GM19467 (cell line): ENCODE data around the gene KIR2DL3.
"Not testable (repeated sequence)": the region's sequence is repeated elsewhere in the genome, so short reads cannot be mapped to it uniquely, and the experiment has no call there.

Source experiments
- ATAC-seq: cut with Tn5 transposase; IDR thresholded peaks from one replicate; pipeline ENCODE4 v1.9.1; 2021; ENCODE audit warnings: mild to moderate bottlenecking, moderate library complexity; ENCODE audit not compliant: unreplicated experiment

KIR2DL3 gene

DNA sequence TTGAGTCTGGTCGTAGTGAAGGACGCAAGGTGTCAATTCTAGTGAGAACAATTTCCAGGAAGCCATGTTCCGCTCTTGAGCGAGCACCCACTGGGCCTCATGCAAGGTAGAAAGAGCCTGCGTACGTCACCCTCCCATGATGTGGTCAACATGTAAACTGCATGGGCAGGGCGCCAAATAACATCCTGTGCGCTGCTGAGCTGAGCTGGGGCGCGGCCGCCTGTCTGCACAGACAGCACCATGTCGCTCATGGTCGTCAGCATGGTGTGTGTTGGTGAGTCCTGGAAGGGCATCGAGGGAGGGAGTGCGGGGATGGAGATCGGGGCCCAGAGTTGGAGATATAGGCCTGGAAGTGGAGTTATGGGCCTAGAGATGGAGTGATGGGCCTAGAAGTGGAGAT lies at the start of gene KIR2DL3:
Gene KIR2DL3 (plus strand): TSS at position 208 of the 400 bp plus-strand sequence. CDS start 33 bp downstream, at position 241.
- ATAC-seq = not testable (repeated sequence)

DNA sequence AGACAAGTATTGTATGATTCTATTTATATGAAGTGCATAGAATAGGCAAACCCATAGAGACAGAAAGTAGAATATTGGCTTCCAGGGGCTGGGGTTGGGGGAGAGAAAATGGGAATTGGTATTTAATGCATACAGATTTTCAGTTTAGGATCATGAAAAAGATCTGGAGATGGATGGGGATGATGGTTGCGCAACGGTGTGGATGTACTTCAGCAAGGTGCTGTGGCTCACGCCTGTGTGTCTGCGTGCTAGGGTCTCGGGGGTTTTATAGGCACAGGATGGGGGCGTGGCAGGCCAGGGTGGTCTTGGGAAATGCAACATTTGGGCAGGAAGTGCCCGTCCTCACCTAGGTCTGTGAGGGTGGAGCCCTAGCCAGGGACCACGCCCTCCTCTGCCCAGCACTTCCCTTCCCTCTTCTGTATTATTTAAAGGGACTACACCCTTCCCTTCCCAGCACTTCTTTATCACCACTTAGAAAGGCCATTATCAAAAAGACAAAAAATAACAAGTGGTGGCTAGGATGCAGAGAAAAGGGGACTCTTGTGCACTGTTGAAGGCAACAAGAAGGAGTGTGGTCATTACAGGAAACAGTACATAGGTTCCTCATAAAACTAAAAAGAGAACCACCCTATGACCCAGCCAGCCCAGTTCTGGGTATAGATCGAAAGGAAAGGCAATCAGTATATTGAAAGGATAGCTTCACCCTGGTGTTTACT lies 46.6 kb upstream of the KIR2DL3 start:
- ATAC-seq = no peak

DNA sequence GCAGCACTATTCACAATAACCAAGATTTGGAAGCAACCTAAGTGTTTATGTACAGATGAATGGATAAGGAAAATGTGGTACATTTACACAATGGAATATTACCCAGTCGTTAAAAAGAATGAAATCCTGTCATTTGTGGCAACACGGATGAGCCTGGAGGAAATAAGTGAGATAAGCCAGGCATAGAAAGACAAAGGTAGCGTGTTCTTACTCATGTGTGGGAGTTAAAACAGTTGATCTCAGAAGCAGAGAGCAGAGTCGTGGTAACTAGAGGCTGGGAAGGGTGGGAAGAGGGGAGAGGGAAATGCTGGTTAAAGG lies 46.1 kb upstream of the KIR2DL3 start:
- ATAC-seq = no peak

DNA sequence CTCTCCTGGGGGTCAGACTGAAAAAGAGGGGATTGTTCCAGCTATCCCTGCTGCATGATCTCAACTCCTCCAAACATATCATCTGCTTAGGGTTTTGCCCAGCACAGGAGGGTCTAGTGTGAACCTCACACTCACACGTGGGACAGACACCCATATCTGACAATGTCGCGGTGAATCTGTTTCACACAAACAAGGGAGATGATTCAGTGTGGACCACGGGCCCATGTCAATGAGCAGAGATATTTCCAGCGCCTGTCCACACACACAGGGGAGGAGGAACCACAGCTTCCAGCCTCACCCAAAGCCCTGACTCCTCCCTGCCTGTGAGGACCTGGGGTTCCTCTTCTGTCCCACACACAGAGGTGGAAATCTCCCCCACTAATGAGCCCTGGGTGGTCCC lies 43.7 kb upstream of the KIR2DL3 start:
- ATAC-seq = no peak

DNA sequence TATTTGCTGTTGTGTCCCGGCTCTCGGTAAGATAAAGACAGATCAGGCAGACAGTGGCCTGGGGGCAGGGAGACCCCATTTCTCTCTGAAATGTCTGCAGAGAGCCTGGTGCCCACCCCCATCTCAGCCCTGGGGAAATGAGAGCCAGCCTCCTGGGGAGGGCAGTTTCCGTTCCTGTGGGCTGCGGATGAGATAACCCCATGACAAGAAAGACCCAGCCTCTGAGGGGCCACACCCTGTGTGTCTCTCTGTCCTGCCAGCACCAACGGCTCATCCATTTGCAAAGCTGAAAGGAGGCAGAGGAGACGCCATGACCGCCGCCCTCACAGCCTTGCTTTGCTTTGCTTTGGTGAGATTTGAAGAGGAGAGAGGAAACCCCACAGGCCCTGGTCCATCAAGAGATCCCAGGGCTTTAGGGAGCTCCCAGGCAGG lies 42.2 kb upstream of the KIR2DL3 start:
- no peak for ATAC-seq

DNA sequence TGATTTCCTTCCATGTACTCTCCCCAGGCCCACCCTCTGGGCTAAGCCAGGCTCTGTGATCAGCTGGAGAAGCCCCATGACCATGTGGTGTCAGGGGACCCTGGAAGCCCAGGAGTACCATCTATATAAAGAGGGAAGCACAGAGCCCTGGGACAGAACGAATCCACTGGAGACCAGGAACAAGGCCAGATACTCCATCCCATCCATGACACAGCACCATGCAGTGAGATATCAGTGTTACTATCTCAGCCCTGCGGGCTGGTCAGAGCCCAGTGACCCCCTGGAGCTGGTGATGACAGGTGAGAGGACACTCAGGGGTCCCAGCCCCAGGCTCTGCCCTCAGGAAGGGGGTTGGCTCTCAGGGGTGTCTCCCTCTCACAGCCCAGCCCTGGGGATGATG lies 41.5 kb upstream of the KIR2DL3 start:
- ATAC-seq = no peak

DNA sequence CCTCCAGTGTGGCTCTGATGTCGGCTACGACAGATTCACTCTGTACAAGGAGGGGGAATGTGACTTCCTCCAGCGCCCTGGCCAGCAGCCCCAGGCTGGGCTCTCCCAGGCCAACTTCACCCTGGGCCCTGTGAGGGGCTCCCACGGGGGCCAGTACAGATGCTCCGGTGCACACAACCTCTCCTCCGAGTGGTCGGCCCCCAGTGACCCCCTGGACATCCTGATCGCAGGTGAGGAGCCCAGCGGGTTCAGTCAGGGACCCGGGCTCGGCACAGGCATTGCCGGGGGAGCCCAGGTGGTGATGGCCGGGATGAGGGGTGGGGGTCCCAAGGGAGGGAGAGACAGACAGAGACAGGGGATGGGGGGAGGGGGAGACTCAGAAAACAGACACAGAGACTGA lies 40.6 kb upstream of the KIR2DL3 start:
- ATAC-seq = not testable (repeated sequence)

DNA sequence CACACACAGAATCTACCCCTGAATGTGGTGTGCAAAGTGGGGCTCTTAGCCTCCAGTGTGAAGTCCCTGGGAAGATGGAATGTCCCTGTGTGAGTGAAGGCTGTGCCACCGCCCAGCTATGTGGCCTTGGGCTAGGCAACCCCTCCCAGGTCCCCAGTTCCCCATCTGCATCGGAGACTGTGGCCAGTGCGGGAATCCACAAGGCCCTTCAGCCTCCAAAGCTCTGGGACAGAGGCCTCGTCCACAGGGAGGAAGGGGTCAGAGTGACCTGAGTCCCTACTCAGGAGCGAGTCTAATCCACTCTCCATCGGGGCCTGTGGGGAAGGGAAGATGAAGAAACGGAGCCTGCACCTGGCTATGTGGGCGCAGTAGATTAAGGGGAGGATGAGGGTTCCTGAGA lies 33.4 kb upstream of the KIR2DL3 start:
- ATAC-seq = no peak

DNA sequence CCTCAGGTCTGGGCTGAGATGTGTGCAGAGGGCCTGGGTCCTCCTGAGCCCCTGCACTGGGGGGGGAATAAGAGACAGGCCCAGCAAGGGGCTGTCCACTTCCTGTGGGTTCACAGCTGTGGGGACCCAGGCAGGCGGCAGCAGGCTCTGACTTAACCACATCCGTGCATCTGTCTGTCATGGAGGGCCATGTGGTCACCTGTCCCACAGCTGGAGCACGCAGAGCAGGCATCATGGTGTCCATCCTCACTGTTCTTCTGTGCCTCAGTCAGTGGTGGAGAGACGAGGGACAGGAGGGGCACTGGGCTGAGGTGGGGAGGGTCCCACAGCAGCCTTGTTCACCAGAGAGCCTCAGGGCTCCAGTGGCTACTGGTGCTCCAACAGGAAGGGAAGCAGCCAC lies 30.4 kb upstream of the KIR2DL3 start:
- ATAC-seq = no peak

DNA sequence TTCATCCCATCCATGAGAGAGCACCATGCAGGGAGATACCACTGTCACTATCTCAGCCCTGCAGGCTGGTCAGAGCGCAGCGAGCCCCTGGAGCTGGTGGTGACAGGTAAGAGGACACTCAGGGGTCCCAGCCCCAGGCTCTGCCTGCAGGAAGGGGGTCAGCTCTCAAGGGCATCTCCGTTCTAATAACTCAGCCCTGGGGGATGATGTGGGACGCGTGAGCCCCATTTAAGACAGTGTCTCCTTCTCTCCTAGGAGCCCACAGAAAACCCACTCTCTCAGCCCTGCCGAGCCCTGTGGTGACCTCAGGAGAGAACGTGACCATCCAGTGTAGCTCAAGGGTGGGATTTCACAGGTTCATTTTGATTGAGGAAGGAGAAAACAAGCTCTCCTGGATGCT lies 29.5 kb upstream of the KIR2DL3 start:
- ATAC-seq = no peak

DNA sequence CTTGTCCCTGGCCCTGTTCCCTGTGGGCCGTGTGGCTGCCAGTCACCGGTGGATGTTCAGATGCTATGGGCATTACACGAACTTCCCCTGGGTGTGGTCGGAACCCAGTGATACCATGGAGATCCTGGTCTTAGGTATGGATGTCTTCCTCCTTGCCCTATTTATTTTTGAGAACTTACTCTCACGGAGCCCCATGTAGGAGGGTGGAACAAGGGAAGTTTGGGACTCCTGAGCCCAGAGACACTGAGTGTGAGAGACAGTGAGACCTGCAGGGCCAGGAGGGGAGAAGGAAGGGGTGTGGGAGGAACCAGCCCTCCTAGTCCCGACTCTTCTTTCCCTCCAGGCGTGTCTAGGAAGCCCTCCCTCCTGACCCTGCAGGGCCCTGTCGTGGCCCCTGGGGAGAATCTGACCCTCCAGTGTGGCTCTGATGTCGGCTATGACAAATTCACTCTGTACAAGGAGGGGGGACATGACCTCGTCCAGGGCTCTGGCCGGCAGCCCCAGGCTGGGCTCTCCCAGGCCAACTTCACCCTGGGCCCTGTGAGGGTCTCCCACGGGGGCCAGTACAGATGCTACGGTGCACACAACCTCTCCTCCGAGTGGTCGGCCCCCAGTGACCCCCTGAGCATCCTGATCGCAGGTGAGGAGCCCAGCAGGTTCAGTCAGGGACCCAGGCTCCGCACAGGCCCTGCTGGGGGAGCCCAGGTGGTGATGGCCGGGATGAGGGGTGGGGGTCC lies 28.9 kb upstream of the KIR2DL3 start:
- no peak for ATAC-seq

DNA sequence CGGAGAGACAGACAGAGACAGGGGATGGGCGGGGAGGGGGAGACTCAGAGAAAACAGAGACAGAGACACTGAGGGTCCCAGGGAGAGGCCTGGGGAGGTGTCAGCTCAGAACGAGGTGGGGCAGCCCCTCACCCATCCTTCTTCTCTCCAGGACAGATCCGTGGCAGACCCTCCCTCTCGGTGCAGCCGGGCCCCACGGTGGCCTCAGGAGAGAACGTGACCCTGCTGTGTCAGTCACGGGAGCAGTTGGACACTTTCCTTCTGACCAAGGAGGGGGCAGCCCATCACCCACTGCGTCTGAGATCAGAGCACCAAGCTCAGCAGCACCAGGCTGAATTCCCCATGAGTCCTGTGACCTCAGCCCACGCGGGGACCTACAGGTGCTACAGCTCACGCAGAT lies 28.4 kb upstream of the KIR2DL3 start:
- not testable (repeated sequence) for ATAC-seq

DNA sequence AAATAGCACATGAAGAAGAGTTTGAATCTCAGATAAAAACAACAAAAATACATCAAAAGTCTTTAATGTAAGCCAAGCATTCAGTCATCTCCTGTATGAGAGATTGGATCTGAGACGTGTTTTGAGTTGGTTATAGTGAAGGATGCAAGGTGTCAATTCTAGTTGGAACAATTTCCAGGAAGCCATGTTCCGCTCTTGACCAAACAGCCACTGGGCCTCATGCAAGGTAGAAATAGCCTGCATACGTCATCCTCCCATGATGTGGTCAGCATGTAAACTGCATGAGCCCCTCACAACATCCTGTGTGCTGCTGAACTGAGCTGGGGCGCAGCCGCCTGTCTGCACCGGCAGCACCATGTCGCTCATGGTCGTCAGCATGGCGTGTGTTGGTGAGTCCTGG lies 14.2 kb upstream of the KIR2DL3 start, which contains the start of gene KIR3DL3:
Gene KIR3DL3 (plus strand): TSS at position 301 of the 400 bp plus-strand sequence. CDS start 55 bp downstream, at position 356.
- ATAC-seq = no peak

DNA sequence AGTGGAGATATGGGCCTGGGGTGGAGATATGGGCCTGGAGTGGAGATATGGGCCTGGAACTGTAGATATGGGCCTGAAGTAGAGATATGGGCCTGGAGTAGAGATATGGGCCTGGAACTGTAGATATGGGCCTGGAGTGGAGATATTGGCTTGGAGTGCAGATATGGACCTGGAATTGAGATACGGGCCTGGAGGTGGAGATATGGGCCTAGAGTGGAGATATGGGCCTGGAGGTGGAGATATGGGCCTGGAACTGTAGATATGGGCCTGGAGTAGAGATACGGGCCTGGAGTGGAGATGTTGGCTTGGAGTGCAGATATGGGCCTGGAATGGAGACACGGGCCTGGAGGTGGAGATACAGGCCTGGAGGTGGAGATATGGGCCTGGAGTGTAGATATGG lies 13.7 kb upstream of the KIR2DL3 start:
- ATAC-seq = no peak

DNA sequence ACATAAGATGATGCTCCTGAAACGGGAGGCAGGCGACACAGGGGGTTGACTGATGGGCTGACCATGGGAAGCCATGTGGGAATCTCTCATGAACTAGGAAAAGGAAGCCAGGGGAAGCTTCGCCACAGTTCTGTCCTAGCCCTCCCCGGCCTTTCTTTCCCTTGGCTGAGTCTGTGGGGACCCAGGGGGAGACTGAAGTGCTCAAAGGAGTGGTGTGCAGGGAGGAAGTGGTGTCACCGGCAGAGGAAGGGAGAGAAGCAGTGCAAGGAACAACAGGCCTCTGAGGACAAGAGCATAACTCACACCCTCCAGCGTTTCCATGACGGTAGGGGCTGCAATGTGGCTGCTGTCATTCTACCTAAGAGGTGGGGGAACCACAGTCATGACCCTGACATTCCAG lies 13.0 kb upstream of the KIR2DL3 start:
- no peak for ATAC-seq

DNA sequence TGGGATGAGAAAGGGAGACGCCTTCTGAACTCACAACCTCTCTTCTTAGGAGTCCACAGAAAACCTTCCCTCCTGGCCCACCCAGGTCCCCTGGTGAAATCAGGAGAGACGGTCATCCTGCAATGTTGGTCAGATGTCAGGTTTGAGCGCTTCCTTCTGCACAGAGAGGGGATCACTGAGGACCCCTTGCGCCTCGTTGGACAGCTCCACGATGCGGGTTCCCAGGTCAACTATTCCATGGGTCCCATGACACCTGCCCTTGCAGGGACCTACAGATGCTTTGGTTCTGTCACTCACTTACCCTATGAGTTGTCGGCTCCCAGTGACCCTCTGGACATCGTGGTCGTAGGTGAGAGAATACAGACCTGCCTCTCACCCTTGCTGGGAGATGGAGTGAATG lies 10.8 kb upstream of the KIR2DL3 start:
- no peak for ATAC-seq

DNA sequence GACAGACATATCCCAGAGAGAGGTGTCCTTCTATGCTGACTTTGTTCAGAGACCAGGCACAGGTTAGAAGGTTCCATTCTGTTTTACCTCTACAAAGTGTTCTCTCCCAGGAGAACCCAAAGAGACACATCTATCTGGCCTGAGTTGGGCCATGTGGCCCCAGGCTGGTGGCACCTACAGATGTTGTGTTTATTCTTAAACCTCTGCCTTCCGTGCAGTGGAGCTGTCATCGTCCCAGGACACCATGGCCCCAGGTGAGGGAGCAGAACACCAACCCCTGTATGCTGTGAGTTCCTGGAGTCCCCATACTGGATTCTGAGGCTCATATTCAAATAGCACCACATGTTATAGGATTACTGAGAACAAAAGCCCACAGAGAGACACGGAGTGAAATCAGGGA lies 10.1 kb upstream of the KIR2DL3 start:
- no peak for ATAC-seq

DNA sequence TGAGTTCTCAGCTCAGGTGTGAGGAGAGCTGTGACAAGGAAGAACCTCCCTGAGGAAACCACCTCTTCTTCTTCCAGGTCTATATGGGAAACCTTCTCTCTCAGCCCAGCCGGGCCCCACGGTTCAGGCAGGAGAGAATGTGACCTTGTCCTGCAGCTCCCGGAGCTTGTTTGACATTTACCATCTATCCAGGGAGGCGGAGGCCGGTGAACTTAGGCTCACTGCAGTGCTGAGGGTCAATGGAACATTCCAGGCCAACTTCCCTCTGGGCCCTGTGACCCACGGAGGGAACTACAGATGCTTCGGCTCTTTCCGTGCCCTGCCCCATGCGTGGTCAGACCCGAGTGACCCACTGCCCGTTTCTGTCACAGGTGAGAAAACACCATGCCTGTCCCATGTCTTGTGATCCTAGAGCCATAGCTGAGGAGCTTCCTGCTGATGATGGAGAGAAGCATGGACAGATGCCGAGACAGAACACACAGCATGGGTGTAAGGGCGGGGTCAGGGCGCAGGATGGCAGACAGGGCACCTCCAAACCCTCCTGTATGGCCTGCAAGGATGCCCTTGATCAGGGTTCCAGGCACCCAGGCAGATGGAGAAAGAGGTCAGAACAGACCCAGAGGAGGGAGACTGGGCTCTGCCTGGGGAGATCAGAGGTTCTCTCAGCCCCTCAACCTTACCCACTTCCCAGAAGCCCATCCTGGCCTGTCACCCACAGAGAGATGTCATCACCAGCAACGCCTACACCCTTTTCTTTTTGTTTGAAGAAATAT lies 8.7 kb upstream of the KIR2DL3 start:
- ATAC-seq = no peak

DNA sequence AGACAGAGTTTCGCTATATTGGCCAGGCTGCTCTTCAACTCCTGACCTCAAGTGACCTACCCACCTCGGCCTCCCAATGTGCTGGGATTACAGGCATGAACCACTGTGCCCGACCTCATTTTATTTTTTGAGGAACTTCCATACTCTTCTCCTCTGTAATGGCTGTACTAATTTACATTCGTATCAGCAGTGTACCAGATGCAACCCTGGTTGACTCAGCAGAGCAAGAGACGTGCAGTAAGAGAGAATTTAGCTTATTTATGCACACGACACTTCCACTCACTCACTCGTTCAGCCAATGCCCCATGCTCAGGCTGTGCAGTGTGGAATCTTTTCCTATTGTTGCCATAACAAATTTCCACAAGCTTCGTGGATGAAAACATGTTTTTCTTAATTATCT lies 7.1 kb upstream of the KIR2DL3 start:
- no peak for ATAC-seq

DNA sequence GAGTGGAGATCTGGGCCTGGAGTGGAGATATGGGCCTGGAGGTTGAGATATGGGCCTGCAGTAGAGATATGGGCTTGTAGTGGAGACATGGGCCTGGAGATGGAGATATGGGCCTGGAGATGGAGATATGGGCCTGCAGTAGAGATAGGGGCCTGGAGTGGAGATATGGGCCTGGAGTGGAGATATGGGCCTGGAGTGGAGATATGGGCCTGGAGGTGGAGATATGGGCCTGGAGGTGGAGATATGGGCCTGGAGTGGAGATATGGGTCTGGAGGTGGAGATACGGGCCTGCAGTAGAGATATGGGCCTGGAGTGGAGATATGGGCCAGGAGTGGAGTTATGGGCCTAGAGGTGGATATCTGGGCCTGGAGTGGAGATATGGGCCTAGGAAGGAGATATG lies 402 bp downstream of the KIR2DL3 start:
- no peak for ATAC-seq

DNA sequence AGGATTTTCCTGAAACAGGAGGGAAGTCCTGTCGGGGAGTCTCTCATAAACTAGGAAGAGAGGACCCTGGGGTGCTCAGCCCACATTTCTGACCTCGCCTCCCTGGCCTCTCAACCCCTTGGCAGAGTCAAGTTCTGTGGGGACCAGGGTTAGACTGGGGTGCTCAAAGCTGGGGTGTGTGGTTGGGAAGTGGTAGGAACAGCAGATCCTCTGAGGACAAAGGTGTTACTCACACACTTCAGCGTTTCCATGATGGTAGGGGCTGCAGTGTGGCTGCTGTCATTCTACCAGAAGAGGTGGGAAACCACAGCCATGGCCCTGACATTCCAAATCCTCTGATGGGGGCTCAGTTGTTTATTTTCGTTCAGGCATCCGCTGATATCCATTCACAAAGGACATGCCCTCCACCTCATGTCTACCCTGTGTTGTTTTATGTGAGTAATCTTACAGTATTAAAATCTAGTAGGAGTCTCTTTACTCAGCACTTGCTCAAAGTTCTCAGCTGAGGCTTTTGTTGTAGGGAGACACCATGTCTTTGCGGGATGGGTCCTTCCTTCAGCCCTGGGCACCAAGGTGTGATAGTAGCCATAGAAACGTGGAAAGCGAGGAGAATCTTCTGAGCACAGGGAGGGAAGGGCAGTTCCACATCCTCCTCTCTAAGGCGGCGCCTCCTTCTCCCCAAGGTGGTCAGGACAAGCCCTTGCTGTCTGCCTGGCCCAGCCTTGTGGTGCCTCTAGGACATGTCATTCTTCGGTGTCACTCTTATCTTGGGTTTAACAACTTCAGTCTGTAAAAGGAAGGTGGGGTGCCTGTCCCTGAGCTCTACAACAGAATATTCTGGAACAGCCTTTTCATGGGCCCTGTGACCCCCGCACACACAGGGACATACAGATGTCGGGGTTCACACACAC lies 1.5 kb downstream of the KIR2DL3 start:
- no peak for ATAC-seq
